ENCODE measurements around the gene DAZL. TPM values are rescaled to one million over a fixed set of nuclear protein-coding genes. Genes with fewer than 3 reads are reported as not detected.
A peak's percentile ranks its signal among the peaks of the same experiment; 100 is the strongest.

Gene DAZL
- total RNA-seq, 4 donors from 2014 or later, result not detected

DNA sequence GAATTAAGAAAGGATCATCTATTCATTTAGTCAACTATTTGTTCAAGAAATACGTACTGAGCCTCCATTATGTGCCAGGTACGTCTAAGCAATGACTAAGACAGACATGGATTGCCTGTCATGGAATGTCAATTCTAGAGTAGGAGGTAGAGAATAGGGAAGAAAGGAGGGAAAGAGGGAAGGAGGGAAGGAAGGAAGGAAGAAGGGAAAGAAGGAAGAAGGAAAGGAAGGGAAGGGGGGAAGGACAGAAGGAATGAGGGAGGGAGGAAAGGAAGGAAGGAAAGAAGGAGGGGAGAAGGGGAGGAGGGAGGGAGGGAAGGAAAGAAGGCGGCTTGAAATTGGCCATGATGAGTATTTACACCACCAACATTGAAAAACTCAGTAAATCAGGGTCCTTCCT is 52.5 kb downstream of the DAZL start:
- DNase-seq, result no peak
- Histone ChIP-seq H3K4me1 (no peaks in the 10 kb centered on the region), H3K9me3 (no peaks in the 10 kb centered on the region), H3K27me3 (no peaks in the 10 kb centered on the region), H3K4me3 (no peak overlapping the region), H3K36me3 (no peaks in the 10 kb centered on the region), H3K27ac (no peak overlapping the region)
- in situ Hi-C loops (cut with MboI; ENCODE audit: low pct_ligation_motif_present in 1 of 4, low pct_unique_long_range_greater_than_20kb in 1 of 4, low sequenced_read_pairs in 3 of 4), result loop anchor here in 3 of 4 donors (5.0 to 25.0 kb wide), 3 partner anchors 260 to 515 kb away; no protein-coding TSS in a partner anchor
- WGBS, 2 donors (ENCODE audit: low coverage in 1 of 2), result 59 to 71% methylated on average over 3 of the region's 3 CpGs
- intact Hi-C loops (cut with DNase I; ENCODE audit: low total_unique reads), result no loop called here
- TF ChIP-seq, protein P1, sequence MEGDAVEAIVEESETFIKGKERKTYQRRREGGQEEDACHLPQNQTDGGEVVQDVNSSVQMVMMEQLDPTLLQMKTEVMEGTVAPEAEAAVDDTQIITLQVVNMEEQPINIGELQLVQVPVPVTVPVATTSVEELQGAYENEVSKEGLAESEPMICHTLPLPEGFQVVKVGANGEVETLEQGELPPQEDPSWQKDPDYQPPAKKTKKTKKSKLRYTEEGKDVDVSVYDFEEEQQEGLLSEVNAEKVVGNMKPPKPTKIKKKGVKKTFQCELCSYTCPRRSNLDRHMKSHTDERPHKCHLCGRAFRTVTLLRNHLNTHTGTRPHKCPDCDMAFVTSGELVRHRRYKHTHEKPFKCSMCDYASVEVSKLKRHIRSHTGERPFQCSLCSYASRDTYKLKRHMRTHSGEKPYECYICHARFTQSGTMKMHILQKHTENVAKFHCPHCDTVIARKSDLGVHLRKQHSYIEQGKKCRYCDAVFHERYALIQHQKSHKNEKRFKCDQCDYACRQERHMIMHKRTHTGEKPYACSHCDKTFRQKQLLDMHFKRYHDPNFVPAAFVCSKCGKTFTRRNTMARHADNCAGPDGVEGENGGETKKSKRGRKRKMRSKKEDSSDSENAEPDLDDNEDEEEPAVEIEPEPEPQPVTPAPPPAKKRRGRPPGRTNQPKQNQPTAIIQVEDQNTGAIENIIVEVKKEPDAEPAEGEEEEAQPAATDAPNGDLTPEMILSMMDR (IDR thresholded peaks at IDR 0.05), result no peak
- TF ChIP-seq POLR2A (IDR thresholded peaks at IDR 0.05), result no peak
- no peak for TF ChIP-seq POLR2AphosphoS5 (IDR thresholded peaks at IDR 0.05)
- TF ChIP-seq EP300 (IDR thresholded peaks at IDR 0.05; ENCODE audit: low read depth), result no peak

DNA sequence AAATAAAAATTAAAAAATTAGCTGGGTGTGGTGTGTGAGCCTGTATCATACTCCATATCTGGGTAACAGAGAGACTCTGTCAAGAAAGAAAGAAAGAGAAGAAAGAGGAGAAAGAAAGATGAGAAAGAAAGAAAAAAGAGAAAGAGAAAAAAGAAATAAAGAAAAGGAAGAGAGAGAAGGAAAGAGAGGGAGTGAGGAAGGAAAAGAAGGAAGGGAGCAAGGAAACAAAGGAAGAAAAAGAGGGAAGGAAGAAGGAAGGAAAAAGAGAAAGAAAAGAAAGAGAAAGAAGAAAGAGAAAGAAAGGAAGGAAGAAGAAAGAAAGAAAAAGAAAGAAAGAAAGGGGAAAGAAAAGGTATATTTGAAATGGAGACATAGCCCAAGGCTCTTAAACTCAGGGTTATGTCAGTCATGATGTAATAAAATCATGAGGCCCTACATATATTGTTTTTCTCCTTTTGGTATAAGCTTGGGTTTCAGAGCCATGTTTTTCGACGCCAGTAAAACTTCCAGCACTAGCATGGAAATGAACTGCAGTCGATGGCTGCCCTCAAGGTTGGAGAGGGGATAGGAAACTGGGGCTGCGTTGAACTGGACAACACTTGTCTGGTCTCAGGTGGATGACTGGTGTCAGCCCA is 53.8 kb downstream of the DAZL start:
- TF ChIP-seq POLR2A (IDR thresholded peaks at IDR 0.05), result no peak
- TF ChIP-seq, protein P1 (IDR thresholded peaks at IDR 0.05), result no peak
- TF ChIP-seq POLR2AphosphoS5 (IDR thresholded peaks at IDR 0.05), result no peak
- TF ChIP-seq EP300 (IDR thresholded peaks at IDR 0.05; ENCODE audit: low read depth), result no peak
- in situ Hi-C loops (cut with MboI; ENCODE audit: low pct_ligation_motif_present in 1 of 4, low pct_unique_long_range_greater_than_20kb in 1 of 4, low sequenced_read_pairs in 3 of 4) (loop anchor here in 3 of 4 donors (5.0 to 25.0 kb wide), 3 partner anchors 259 to 514 kb away; no protein-coding TSS in a partner anchor), intact Hi-C loops (cut with DNase I; ENCODE audit: low total_unique reads) (loop anchor here (1.0 kb wide), 1 partner anchor 262 kb away; no protein-coding TSS in a partner anchor)
- Histone ChIP-seq H3K27ac (no peak overlapping the region), H3K4me3 (no peak overlapping the region), H3K9me3 (no peaks in the 10 kb centered on the region), H3K36me3 (no peaks in the 10 kb centered on the region), H3K4me1 (no peaks in the 10 kb centered on the region), H3K27me3 (no peaks in the 10 kb centered on the region)
- WGBS, 2 donors (ENCODE audit: low coverage in 1 of 2), result 74 to 77% methylated on average over 3 to 4 of the region's 4 CpGs
- DNase-seq, result no peak

DNA sequence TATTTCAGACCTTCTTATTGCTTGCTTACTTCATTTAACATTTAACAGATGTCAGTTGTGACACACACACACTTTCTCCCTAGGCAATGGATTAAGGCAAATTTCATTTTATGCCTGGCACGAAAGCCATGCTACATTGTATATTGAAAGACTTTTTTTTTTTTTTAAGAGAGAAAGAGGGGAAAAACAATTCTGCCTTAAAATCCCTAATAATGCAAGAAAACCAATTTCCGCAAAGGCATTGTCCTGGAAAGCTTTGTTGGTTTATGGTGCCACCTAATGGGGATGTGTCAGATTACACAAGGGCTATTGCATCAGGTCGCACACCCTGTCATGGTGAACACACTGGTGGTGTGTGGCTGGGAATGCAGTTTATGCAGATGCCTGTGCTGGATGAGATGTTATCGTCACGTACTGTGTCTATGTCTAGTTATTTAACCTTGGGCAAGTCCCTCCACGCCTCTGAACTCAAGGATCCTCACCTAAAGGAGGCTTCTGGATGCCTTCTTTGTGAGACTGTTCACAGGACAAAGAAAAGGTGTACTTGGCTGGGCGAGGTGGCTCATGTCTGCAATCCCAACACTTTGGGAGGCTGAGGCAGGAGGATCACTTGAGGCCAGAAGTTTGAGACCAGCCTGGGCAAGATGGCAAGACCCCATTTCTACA is 54.4 kb downstream of the DAZL start:
- no peak overlapping the region for H3K4me3 ChIP-seq
- no peaks in the 10 kb centered on the region for H3K9me3 ChIP-seq
- H3K4me1 ChIP-seq, result no peaks in the 10 kb centered on the region
- TF ChIP-seq POLR2A (IDR thresholded peaks at IDR 0.05), result no peak
- TF ChIP-seq, protein P1 (IDR thresholded peaks at IDR 0.05), result peak; percentile 79 to 87 (median 82)
- H3K36me3 ChIP-seq, result no peaks in the 10 kb centered on the region
- in situ Hi-C loops (cut with MboI; ENCODE audit: low pct_ligation_motif_present in 1 of 4, low pct_unique_long_range_greater_than_20kb in 1 of 4, low sequenced_read_pairs in 3 of 4), result loop anchor here in 3 of 4 donors (5.0 to 25.0 kb wide), 3 partner anchors 259 to 514 kb away; no protein-coding TSS in a partner anchor
- peak; percentile 64 for DNase-seq
- no peaks in the 10 kb centered on the region for H3K27me3 ChIP-seq
- H3K27ac ChIP-seq, result no peak overlapping the region
- intact Hi-C loops (cut with DNase I; ENCODE audit: low total_unique reads), result loop anchor here (1.0 kb wide), 1 partner anchor 262 kb away; no protein-coding TSS in a partner anchor
- WGBS, 2 donors (ENCODE audit: low coverage in 1 of 2), result 0 to 13% methylated on average over 2 to 7 of the region's 7 CpGs

DNA sequence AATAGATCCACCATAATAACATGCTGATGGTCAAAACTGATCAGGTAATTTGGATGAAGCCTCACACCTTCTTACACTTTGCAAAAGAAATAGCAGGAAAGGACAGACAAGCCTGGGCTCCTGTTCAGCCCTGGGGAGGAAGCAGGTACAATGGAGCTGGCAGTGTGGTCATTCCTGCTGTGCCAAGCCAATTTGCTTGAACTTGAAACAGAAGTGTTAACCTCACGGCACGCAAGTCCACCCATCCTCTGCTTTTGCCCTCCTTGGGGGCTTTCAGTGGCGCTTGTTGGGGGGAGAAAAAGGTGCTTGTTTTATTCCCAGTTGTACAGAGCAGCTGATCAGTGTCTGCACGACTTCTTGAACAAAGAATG is 54.9 kb downstream of the DAZL start:
- in situ Hi-C loops (cut with MboI; ENCODE audit: low pct_ligation_motif_present in 1 of 4, low pct_unique_long_range_greater_than_20kb in 1 of 4, low sequenced_read_pairs in 3 of 4), result loop anchor here in 3 of 4 donors (5.0 to 25.0 kb wide), 3 partner anchors 258 to 513 kb away; no protein-coding TSS in a partner anchor
- H3K27ac ChIP-seq, result no peak overlapping the region
- TF ChIP-seq POLR2AphosphoS5 (IDR thresholded peaks at IDR 0.05), result no peak
- TF ChIP-seq, protein P1 (IDR thresholded peaks at IDR 0.05), result no peak
- TF ChIP-seq POLR2A (IDR thresholded peaks at IDR 0.05), result no peak
- TF ChIP-seq EP300 (IDR thresholded peaks at IDR 0.05; ENCODE audit: low read depth), result no peak
- no peaks in the 10 kb centered on the region for H3K27me3 ChIP-seq
- intact Hi-C loops (cut with DNase I; ENCODE audit: low total_unique reads), result no loop called here
- WGBS, 2 donors (ENCODE audit: low coverage in 1 of 2), result 0 to 42% methylated on average over 1 to 4 of the region's 4 CpGs
- no peaks in the 10 kb centered on the region for H3K4me1 ChIP-seq
- H3K36me3 ChIP-seq, result no peaks in the 10 kb centered on the region
- H3K9me3 ChIP-seq, result no peaks in the 10 kb centered on the region
- DNase-seq, result no peak
- no peak overlapping the region for H3K4me3 ChIP-seq

Data from transverse colon (tissue), 4 donors.